ENCODE results near the gene INAFM1. TPM values are rescaled to one million over a fixed set of nuclear protein-coding genes. Genes with fewer than 3 reads are reported as not detected.

The INAFM1 gene
- total and polyA plus RNA-seq, 9 of the 15 experiments (the other 6 are each of a cell fraction or from before 2014, with no cell fraction given): 0.71 to 30.9 (median 3.1) TPM

GRCh38 chr19:47226426-47227351 is 48.0 kb upstream of the INAFM1 start (continued):
- no peak for TF ChIP-seq ZFP91 (CRISPR knock-in tag; IDR thresholded peaks at IDR 0.05)
- TF ChIP-seq ESRRA (IDR thresholded peaks at IDR 0.05; ENCODE audit: borderline replicate concordance, low read depth): peak; percentile 99
- no peak for TF ChIP-seq NBN (IDR thresholded peaks at IDR 0.05; ENCODE audit: low read depth)
- peak; percentile 15; the same call in 1 of the 2 replicates for TF ChIP-seq RBM34 (IDR thresholded peaks at IDR 0.05; ENCODE audit: borderline replicate concordance, insufficient read depth, low read length)
- TF ChIP-seq PTBP1 (IDR thresholded peaks at IDR 0.05; ENCODE audit: low read depth, low read length): peak; percentile 91
- TF ChIP-seq GATAD2A (IDR thresholded peaks at IDR 0.05): peak; percentile 79; the same call in 1 of the 2 replicates
- no peak for TF ChIP-seq NFXL1 (CRISPR knock-in tag; IDR thresholded peaks at IDR 0.05)
- peak; percentile 35; the same call in 1 of the 2 replicates for TF ChIP-seq ZNF12 (CRISPR knock-in tag; IDR thresholded peaks at IDR 0.05)
- TF ChIP-seq NFE2 (IDR thresholded peaks at IDR 0.05; ENCODE audit: low read depth): no peak
- TF ChIP-seq PHF20 (IDR thresholded peaks at IDR 0.05; ENCODE audit: partially characterized antibody): peak; percentile 57
- peak; percentile 93 for TF ChIP-seq AFF4 (CRISPR knock-in tag; IDR thresholded peaks at IDR 0.05)
- TF ChIP-seq ZNF133 (CRISPR knock-in tag; IDR thresholded peaks at IDR 0.05): no peak
- peak; percentile 39; the same call in 1 of the 2 replicates for TF ChIP-seq RB1 (IDR thresholded peaks at IDR 0.05; ENCODE audit: low read depth)
- TF ChIP-seq ZFPM2 (CRISPR knock-in tag; IDR thresholded peaks at IDR 0.05): no peak
- no peak for TF ChIP-seq MTA2 (IDR thresholded peaks at IDR 0.05; ENCODE audit: low read depth)
- TF ChIP-seq HEY1 (CRISPR knock-in tag; IDR thresholded peaks at IDR 0.05; ENCODE audit: borderline replicate concordance): peak; percentile 4; the same call in 1 of the 2 replicates
- no peak for TF ChIP-seq GMEB1 (CRISPR knock-in tag; IDR thresholded peaks at IDR 0.05)
- no peak for TF ChIP-seq MCM7 (IDR thresholded peaks at IDR 0.05)
- 0 out of 2 replicates have a peak, but pooled peaks have one; percentile 15 for TF ChIP-seq ARID2 (IDR thresholded peaks at IDR 0.05)

Measured in K562 (cell line).